ENCODE data around the gene ZNF793.

ZNF793 gene

GRCh38 chr19:37551129-37551993 is 44.6 kb downstream of the ZNF793 start:
- Histone ChIP-seq H3K4me1 (ENCODE audit: insufficient read depth, low read length) (no peaks in the 10 kb centered on the region), H4K20me1 (ENCODE audit: insufficient read depth, low read length) (no peaks in the 10 kb centered on the region), H3K27me3 (ENCODE audit: insufficient read depth, low read length, poor library complexity) (no peaks in the 10 kb centered on the region), H3K9me3 (ENCODE audit: insufficient read depth, low read length, severe bottlenecking) (peaks cover 69% of the 10 kb centered on the region), H3K4me3 (ENCODE audit: low read depth in 1 of 2, low read length in 2 of 2) (no peak overlapping the region), H3K79me2 (ENCODE audit: insufficient read depth, low read length) (no peaks in the 10 kb centered on the region), H2AFZ (ENCODE audit: low read depth, low read length) (no peak overlapping the region), H3K27ac (ENCODE audit: low read length) (no peak overlapping the region), H3K9ac (ENCODE audit: low read depth, low read length) (no peak overlapping the region), H3K36me3 (ENCODE audit: insufficient read depth, low read length) (no peaks in the 10 kb centered on the region), H3K4me2 (ENCODE audit: insufficient read depth, low read length) (no peak overlapping the region)
- no peak for DNase-seq
- no peak for ATAC-seq (ENCODE audit: insufficient read depth, low read depth)
- TF ChIP-seq CTCF (IDR thresholded peaks at IDR 0.05; ENCODE audit: borderline replicate concordance, extremely low read depth, low read length, poor library complexity, severe bottlenecking) (peak; percentile 15), EZH2 (IDR thresholded peaks at IDR 0.05; ENCODE audit: borderline replicate concordance, low read depth, low read length, severe bottlenecking) (no peak)

GRCh38 chr19:37563518-37563917 is 56.8 kb downstream of the ZNF793 start:
- H3K4me1 ChIP-seq (ENCODE audit: insufficient read depth, low read length), result no peaks in the 10 kb centered on the region
- H3K4me3 ChIP-seq (ENCODE audit: low read depth in 1 of 2, low read length in 2 of 2), result no peak overlapping the region
- no peak overlapping the region for H3K27ac ChIP-seq (ENCODE audit: low read length)
- no peaks in the 10 kb centered on the region for H4K20me1 ChIP-seq (ENCODE audit: insufficient read depth, low read length)
- no peak overlapping the region for H2AFZ ChIP-seq (ENCODE audit: low read depth, low read length)
- no peaks in the 10 kb centered on the region for H3K79me2 ChIP-seq (ENCODE audit: insufficient read depth, low read length)
- no peak for TF ChIP-seq EZH2 (IDR thresholded peaks at IDR 0.05; ENCODE audit: borderline replicate concordance, low read depth, low read length, severe bottlenecking)
- no peak for TF ChIP-seq CTCF (IDR thresholded peaks at IDR 0.05; ENCODE audit: borderline replicate concordance, extremely low read depth, low read length, poor library complexity, severe bottlenecking)
- ATAC-seq (ENCODE audit: insufficient read depth, low read depth) (no peak), DNase-seq (no peak)
- no peak overlapping the region for H3K9ac ChIP-seq (ENCODE audit: low read depth, low read length)
- H3K9me3 ChIP-seq (ENCODE audit: insufficient read depth, low read length, severe bottlenecking), result peaks cover 78% of the 10 kb centered on the region
- peaks cover 40% of the 10 kb centered on the region for H3K36me3 ChIP-seq (ENCODE audit: insufficient read depth, low read length)
- H3K27me3 ChIP-seq (ENCODE audit: insufficient read depth, low read length, poor library complexity), result no peaks in the 10 kb centered on the region
- no peak overlapping the region for H3K4me2 ChIP-seq (ENCODE audit: insufficient read depth, low read length)

- no peak overlapping the region for H2AFZ ChIP-seq (ENCODE audit: low read depth, low read length)
- H4K20me1 ChIP-seq (ENCODE audit: insufficient read depth, low read length), result no peaks in the 10 kb centered on the region
- H3K27ac ChIP-seq (ENCODE audit: low read length), result no peak overlapping the region
- H3K9ac ChIP-seq (ENCODE audit: low read depth, low read length), result no peak overlapping the region
- peaks cover 40% of the 10 kb centered on the region for H3K36me3 ChIP-seq (ENCODE audit: insufficient read depth, low read length)
- H3K27me3 ChIP-seq (ENCODE audit: insufficient read depth, low read length, poor library complexity), result no peaks in the 10 kb centered on the region
- no peak for TF ChIP-seq CTCF (IDR thresholded peaks at IDR 0.05; ENCODE audit: borderline replicate concordance, extremely low read depth, low read length, poor library complexity, severe bottlenecking)
- no peak for TF ChIP-seq EZH2 (IDR thresholded peaks at IDR 0.05; ENCODE audit: borderline replicate concordance, low read depth, low read length, severe bottlenecking)
- no peak overlapping the region for H3K4me3 ChIP-seq (ENCODE audit: low read depth in 1 of 2, low read length in 2 of 2)
- H3K79me2 ChIP-seq (ENCODE audit: insufficient read depth, low read length), result no peaks in the 10 kb centered on the region; the same call in 1 of the 2 replicates
- ATAC-seq (ENCODE audit: insufficient read depth, low read depth) (no peak), DNase-seq (no peak)
- peaks cover 84% of the 10 kb centered on the region for H3K9me3 ChIP-seq (ENCODE audit: insufficient read depth, low read length, severe bottlenecking)
- no peak overlapping the region for H3K4me2 ChIP-seq (ENCODE audit: insufficient read depth, low read length)
- no peaks in the 10 kb centered on the region for H3K4me1 ChIP-seq (ENCODE audit: insufficient read depth, low read length)
These were observed 58.1 kb downstream of the ZNF793 start for GRCh38 chr19:37564624-37565369.
